GM10847 (cell line): ENCODE data around the gene GATAD2A.
A peak's percentile ranks its signal among the peaks of the same experiment; 100 is the strongest.

ENCODE experiments used
- POLR2A ChIP-seq: IDR thresholded peaks from 2 replicates; pipeline ENCODE4 v1.6.1; 2011; ENCODE audit not compliant: insufficient read length; ENCODE audit errors: extremely low read depth

GATAD2A gene

GRCh38 chr19:19404879-19405860 is at the start of gene GATAD2A:
Gene GATAD2A, plus strand, starts transcription at chr19:19405675. Its CDS starts 59,671 bp downstream, at chr19:19465346.
- peak; percentile 55 for TF ChIP-seq POLR2A

GRCh38 chr19:19356500-19356899 is 49.0 kb upstream of the GATAD2A start:
- TF ChIP-seq POLR2A: no peak

GRCh38 chr19:19356901-19357566 is 48.4 kb upstream of the GATAD2A start:
- no peak for TF ChIP-seq POLR2A

GRCh38 chr19:19361075-19361594 is 44.3 kb upstream of the GATAD2A start:
- no peak for TF ChIP-seq POLR2A

GRCh38 chr19:19362075-19362474 is 43.4 kb upstream of the GATAD2A start:
- no peak for TF ChIP-seq POLR2A

- TF ChIP-seq POLR2A: no peak
Measured at GRCh38 chr19:19366434-19367396, 38.8 kb upstream of the GATAD2A start.

GRCh38 chr19:19368087-19368486 is 37.4 kb upstream of the GATAD2A start:
- no peak for TF ChIP-seq POLR2A

- no peak for TF ChIP-seq POLR2A
Measured at GRCh38 chr19:19371059-19371458, 34.4 kb upstream of the GATAD2A start.

GRCh38 chr19:19372656-19373416 is 32.6 kb upstream of the GATAD2A start:
- peak; percentile 20 for TF ChIP-seq POLR2A

- TF ChIP-seq POLR2A: no peak
Measured at GRCh38 chr19:19379527-19379926, 25.9 kb upstream of the GATAD2A start.

GRCh38 chr19:19381007-19381926 is 24.2 kb upstream of the GATAD2A start:
- no peak for TF ChIP-seq POLR2A

GRCh38 chr19:19382118-19382517 is 23.4 kb upstream of the GATAD2A start:
- no peak for TF ChIP-seq POLR2A

GRCh38 chr19:19384486-19384885 is 21.0 kb upstream of the GATAD2A start:
- no peak for TF ChIP-seq POLR2A
